DND-41 (cell line): ENCODE results near the gene ARFGEF3.

Source experiments
- CTCF ChIP-seq: IDR thresholded peaks from 2 replicates; pipeline ENCODE4 v1.5.1; 2012; ENCODE audit warnings: borderline replicate concordance, low read length, moderate library complexity, mild to moderate bottlenecking; ENCODE audit not compliant: poor library complexity, severe bottlenecking; ENCODE audit errors: extremely low read depth
- EZH2 ChIP-seq: IDR thresholded peaks from 3 replicates; pipeline ENCODE4 v1.6.1; 2012; ENCODE audit warnings: borderline replicate concordance, low read depth, mild to moderate bottlenecking, moderate library complexity, low read length, inconsistent platforms; ENCODE audit not compliant: severe bottlenecking

GRCh38 chr6:138188278-138188941 lies 26.7 kb downstream of the ARFGEF3 start:
- TF ChIP-seq CTCF = no peak
- TF ChIP-seq EZH2 = no peak
